Measurements from ENCODE around the gene PRKG1.
"Not testable (repeated sequence)": the region's sequence is repeated elsewhere in the genome, so short reads cannot be mapped to it uniquely, and the experiment has no call there.

The PRKG1 gene

GRCh38 chr10:51117053-51117660 is 42.9 kb downstream of the PRKG1 start:
- no peak for DNase-seq (ENCODE audit: low read depth)

- DNase-seq (ENCODE audit: low read depth), result no peak
Observed at GRCh38 chr10:51117794-51118193, 43.5 kb downstream of the PRKG1 start.

- no peak for DNase-seq (ENCODE audit: low read depth)
Observed at GRCh38 chr10:51119441-51119840, 45.2 kb downstream of the PRKG1 start.

- no peak for DNase-seq (ENCODE audit: low read depth)
Observed at GRCh38 chr10:51121861-51122260, 47.6 kb downstream of the PRKG1 start.

- DNase-seq (ENCODE audit: low read depth), result no peak
Observed at GRCh38 chr10:51124852-51125251, 50.6 kb downstream of the PRKG1 start.

GRCh38 chr10:51125518-51125917 is 51.2 kb downstream of the PRKG1 start:
- DNase-seq (ENCODE audit: low read depth), result no peak

GRCh38 chr10:51129946-51130544 is 55.8 kb downstream of the PRKG1 start:
- DNase-seq (ENCODE audit: low read depth), result no peak

GRCh38 chr10:51137756-51138529 is 63.7 kb downstream of the PRKG1 start:
- DNase-seq (ENCODE audit: low read depth), result no peak

GRCh38 chr10:51139176-51139575 is 64.9 kb downstream of the PRKG1 start:
- no peak for DNase-seq (ENCODE audit: low read depth)

GRCh38 chr10:51141010-51141409 is 66.7 kb downstream of the PRKG1 start:
- DNase-seq (ENCODE audit: low read depth), result no peak

GRCh38 chr10:51144161-51144781 is 70.0 kb downstream of the PRKG1 start:
- DNase-seq (ENCODE audit: low read depth), result no peak

GRCh38 chr10:51145375-51145774 is 71.1 kb downstream of the PRKG1 start:
- DNase-seq (ENCODE audit: low read depth), result no peak

- no peak for DNase-seq (ENCODE audit: low read depth)
Observed at GRCh38 chr10:51147644-51148399, 73.5 kb downstream of the PRKG1 start.

- no peak for DNase-seq (ENCODE audit: low read depth)
Observed at GRCh38 chr10:51156926-51157325, 82.6 kb downstream of the PRKG1 start.

GRCh38 chr10:51158832-51159231 is 84.5 kb downstream of the PRKG1 start:
- no peak for DNase-seq (ENCODE audit: low read depth)

- DNase-seq (ENCODE audit: low read depth), result no peak
Observed at GRCh38 chr10:51159841-51160240, 85.6 kb downstream of the PRKG1 start.

- DNase-seq (ENCODE audit: low read depth), result no peak
Observed at GRCh38 chr10:51162002-51162401, 87.7 kb downstream of the PRKG1 start.

- not testable (repeated sequence) for DNase-seq (ENCODE audit: low read depth)
Observed at GRCh38 chr10:51163380-51164049, 89.2 kb downstream of the PRKG1 start.

- no peak for DNase-seq (ENCODE audit: low read depth)
Observed at GRCh38 chr10:51168086-51168815, 94.0 kb downstream of the PRKG1 start.

GRCh38 chr10:51169111-51169510 is 94.8 kb downstream of the PRKG1 start:
- DNase-seq (ENCODE audit: low read depth), result no peak

All from activated T-helper 1 cell treated with Interleukin-2 at 50 U/mL for 16 hours (primary cell).